GM21447 (cell line): Measurements from ENCODE around the gene UFC1.
A peak's percentile ranks its signal among the peaks of the same experiment; 100 is the strongest.
"Not testable (repeated sequence)": the region's sequence is repeated elsewhere in the genome, so short reads cannot be mapped to it uniquely, and the experiment has no call there.

Experiments used
- ATAC-seq: cut with Tn5 transposase; IDR thresholded peaks from one replicate; pipeline ENCODE4 v1.9.1; 2021; ENCODE audit not compliant: unreplicated experiment

UFC1 gene

DNA sequence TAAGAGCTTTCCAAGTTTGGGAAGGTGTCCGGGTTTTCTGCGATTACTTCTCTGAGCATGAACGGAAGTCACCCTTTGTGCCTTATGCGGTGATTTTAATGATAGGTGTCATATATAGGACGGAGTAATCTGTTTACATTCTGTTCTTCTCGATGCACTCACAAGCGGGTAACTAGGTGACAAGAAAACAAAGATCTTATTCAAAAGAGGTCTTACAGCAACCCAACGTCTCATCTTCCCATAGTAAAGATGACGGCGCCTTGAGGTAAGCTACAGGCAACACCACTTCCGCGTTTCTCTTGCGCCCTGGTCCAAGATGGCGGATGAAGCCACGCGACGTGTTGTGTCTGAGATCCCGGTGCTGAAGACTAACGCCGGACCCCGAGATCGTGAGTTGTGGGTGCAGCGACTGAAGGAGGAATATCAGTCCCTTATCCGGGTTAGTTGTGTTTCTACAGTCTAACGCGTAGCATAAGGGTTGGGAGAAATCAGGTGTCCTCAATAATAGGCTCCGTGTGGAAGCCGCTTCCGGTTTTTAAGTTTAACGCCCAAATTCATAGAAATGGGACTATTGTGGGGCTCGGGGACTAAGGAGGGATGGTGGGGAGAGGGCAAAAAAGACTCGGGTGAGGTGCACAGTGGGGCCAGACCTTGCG lies at the start of gene UFC1:
Gene UFC1, plus strand, starts transcription at position 297 of the 656 bp plus-strand sequence. Its CDS starts 20 bp downstream, at position 317.
- peak; percentile 86 for ATAC-seq

GRCh38 chr1:161106431-161106830 lies 47.3 kb upstream of the UFC1 start:
- ATAC-seq: no peak

DNA sequence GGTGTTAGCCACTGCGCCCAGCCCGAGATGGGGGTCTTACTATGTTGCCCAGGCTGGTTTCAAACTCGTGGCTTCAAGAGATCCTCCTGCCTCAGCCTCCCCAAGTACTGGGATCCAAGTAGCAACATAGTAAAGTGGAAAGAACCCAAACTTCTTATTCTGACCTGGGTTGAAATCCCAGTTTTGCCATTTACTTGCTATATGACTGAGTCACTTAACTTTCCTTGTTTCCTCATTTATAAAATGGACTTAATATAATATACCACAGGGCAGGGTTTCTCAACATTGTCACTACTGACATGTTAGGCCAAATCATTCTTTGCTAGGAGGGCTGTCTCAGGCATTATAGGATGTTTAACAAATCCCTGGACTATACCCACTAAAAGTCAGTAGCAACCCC lies 42.7 kb upstream of the UFC1 start:
- no peak for ATAC-seq

GRCh38 chr1:161111527-161111926 lies 42.3 kb upstream of the UFC1 start:
- ATAC-seq: no peak

DNA sequence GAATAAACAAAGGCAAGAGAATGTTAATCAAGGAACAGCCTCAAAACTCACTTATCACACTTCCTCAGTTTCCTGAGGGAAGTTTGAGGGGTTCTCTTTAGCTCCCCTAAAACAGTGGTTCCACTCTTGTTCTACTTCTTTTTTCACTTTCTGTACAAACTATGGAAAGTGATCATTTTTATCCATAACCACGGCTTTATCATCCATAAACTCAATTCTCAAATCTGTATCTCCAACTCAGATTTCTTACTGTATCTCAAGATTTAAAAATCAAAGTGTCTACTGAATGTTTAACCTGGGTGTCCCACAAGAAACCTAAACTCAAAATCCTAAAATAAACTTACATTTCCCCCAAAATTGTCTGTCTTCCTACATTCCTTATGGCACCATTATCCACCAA lies 39.9 kb upstream of the UFC1 start:
- ATAC-seq: no peak

- no peak for ATAC-seq
These were observed 39.2 kb upstream of the UFC1 start for GRCh38 chr1:161114556-161114955.

GRCh38 chr1:161115132-161115711 lies 38.6 kb upstream of the UFC1 start:
- no peak for ATAC-seq

DNA sequence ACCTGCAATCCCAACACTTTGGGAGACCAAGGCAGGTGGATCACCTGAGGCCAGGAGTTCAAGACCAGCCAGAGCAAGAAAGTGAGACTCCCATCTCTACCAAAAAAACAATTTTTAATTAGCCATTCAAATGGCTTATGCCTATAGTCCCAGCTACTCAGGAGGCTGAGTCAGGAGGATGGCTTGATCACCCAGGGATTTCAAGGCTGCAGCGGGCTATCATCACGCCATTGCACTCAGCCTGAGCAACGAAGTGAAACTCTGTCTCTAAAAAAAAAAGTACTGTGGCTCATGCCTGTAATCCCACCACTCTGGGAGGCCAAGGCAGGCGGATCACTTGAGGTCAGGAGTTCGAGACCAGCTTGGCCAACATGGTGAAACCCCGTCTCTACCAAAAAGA lies 37.8 kb upstream of the UFC1 start:
- not testable (repeated sequence) for ATAC-seq

- ATAC-seq: peak; percentile 75
These were observed 35.8 kb upstream of the UFC1 start, which contains the start of the genes NIT1 and PFDN2 for GRCh38 chr1:161117759-161118581. NIT1 (plus strand) TSS chr1:161118105; CDS start chr1:161118177, 72 bp downstream. PFDN2 (minus strand) TSS chr1:161118037; CDS start chr1:161118026, 11 bp downstream.

DNA sequence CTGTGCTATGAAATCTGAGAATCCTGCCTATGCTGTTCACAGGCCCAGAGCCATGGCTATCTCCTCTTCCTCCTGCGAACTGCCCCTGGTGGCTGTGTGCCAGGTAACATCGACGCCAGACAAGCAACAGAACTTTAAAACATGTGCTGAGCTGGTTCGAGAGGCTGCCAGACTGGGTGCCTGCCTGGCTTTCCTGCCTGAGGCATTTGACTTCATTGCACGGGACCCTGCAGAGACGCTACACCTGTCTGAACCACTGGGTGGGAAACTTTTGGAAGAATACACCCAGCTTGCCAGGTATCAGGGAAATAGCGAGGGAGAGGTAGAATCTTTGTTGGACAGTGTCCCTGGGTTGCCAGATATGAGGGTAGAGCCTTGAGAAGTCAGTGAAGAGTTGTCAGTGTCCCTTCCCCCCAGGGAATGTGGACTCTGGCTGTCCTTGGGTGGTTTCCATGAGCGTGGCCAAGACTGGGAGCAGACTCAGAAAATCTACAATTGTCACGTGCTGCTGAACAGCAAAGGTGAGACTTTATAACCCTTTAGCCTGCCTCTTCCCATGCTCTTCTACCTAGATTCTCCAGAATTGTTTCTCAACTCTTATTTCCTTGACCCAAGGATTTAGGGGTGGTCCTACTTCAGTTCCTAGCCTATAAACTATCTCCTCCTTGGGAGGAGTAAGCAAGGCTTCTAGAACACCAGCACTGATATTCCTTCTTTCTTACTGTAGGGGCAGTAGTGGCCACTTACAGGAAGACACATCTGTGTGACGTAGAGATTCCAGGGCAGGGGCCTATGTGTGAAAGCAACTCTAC lies 34.5 kb upstream of the UFC1 start:
- peak; percentile 48 for ATAC-seq

DNA sequence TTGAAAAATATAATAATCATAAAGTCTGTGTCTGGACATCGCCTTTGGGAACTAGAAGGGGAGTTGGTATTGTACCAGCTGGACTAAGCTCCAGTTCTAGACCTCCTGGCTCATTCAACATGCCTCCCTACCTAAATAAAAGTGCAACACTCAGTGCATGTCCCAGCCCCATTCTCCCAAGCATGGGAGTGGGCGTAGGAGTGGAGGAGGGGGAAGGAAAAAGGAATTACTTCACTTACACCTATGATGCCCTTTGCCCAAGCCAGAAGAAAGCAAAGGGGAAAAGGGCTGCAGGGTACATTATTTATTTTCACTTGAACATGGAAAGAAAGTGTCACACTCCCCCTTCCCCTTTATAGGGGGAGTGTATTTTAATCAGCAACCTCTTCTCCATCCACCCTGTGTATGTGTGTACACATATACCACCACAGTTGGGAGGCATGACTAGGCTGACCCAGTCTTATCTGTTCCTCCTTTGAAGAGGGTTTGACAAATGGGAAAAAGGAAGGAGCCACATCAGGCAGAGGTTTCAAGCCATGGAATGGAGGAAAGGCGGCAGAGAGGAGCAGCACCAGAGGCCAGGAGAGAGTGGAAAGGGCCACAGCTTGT lies 32.6 kb upstream of the UFC1 start:
- no peak for ATAC-seq

- ATAC-seq: no peak
These were observed 31.9 kb upstream of the UFC1 start for GRCh38 chr1:161121834-161122233.

DNA sequence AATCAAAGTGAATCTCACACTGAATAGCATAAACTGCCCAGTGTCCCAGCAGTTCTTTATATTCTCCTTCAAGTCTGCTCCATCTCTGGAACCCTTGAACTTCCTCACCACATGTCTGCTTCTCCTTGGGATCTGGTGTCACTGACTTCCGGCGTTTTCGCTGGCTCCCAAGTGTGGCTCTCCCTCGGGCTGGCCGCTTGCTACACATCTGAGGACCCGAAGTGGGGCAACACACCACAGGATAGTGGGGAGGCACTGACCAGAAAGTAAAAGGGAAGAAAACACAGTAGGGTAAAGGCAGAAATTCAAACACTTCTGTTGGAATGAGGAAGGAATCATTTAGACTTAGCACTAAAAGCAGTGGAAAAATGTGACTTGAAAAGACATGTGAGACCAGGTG lies 30.8 kb upstream of the UFC1 start:
- no peak for ATAC-seq

DNA sequence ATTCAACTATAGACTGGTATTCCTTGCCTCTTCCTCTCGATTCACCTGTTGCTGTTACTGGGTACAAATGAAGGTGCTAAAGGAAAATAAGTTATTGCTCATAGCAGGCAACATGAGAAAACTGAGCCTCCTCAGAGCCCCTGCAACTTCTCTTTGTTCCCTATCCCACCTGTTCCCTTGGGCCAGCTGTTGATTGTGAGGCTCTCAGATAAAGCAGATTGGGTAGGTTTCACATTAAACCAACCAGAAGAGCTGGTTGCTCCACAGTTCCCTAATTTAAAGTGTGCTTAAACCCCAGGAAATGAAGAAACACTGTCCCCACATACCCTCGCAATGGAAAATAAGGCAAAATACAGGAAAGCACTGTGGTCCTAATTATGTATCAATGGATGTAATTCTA lies 26.1 kb upstream of the UFC1 start:
- no peak for ATAC-seq

GRCh38 chr1:161128591-161129420 lies 25.0 kb upstream of the UFC1 start:
- no peak for ATAC-seq

DNA sequence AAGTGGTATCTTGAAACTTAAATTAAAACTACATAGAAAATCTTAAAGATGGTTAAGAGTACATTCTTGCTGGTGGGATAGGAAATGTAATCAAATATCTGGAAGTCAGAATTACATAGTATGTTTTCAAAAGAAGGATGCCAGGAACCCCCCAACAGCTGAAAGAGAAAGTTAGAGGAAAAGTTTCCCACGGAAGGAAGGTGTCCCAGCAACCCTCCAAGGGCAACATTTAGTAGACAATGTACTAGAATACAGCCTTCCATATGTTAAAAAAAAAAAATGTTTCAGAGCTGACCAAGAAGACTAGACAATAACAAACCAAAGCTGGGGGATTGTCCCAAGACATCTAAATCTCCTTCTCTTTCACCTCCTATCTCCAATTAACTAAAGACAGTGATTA lies 23.5 kb upstream of the UFC1 start:
- ATAC-seq: no peak

DNA sequence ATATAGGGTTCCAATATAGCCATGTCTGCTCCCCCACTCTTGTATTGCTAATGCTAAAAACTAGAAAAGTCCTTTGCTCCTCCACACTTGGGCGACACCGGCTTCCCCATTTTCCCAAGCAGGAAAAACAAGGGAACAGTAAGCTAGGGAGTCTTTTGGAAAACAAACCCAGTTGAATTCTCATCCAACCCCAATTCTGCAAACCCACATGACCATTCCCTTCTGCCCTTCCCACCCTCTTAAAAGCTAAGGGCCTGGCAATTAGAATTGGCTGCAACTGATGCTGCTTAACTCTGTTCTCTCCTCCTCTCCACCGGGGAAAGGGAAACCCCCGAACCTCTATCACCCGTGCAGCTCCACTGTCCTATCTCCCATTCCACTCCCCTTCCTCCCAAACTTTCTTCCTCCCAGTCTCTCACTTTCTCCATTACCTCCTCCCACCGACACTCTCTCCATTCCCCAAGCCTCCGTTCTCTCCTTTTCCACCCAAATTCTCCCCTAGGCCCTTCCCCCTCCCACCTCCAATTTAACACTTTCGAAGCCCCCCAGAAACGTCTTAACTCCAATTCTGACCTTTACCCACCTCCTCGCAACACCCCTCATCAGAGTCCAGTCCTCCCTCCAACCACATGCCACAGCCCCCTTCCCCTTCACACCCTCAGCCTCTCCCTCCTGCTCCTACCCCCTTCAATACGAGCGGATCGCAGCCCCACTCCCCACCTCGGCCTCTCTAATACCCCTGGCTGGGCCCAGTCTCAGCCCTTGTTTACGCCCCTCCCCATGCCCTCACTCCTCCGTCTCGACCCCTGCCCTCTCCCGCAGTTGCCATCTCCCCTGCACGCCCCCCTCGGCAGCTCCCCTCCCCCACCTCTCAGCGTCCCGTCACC lies 22.0 kb upstream of the UFC1 start:
- no peak for ATAC-seq

DNA sequence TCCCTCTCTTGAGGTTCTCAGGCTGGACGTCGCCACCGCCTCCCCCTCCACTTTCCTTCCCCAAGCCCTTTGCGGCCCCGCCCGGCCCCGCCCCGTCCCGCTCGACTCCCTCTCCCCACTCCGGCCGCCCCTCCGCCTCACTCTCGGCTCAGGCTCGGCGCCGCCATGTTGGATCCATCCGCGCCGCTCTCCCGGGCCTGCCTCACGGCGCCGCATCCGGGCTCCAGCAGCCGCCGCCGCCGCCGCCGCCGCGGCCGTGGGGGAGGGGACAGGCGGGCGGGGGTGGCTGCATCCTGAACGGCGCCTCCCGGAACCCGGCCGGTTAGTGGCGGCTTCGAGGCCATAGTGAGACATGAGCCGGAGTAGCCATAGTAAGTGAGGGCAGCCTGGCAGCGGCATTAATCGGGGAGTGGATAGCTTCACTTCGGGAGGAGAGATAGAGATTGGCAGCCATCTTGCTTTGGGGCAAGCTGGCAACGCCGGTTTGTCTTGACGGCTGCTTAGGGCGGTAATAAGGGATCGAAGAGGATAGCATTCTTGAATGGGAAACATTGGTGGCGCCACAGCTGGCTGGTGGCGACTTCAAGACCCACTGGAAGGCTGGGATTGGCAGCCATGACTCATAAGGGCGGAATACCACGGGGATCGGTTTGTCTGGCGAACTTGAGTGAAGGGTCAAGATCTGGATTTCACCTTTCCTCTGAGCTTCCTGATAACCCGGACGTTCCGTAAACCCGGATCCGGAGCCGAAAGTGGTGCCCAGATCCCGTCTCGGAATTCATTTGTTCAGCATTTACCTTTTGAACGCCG lies 21.2 kb upstream of the UFC1 start, which contains the start of gene DEDD:
Gene DEDD, minus strand, starts transcription at position 258 of the 810 bp plus-strand sequence. CDS start 8,205 bp downstream, outside the sequence.
- peak; percentile 94 for ATAC-seq
